H1 (cell line): ENCODE data around the gene GPRASP3. TPM values are rescaled to one million over a fixed set of nuclear protein-coding genes. Genes with fewer than 3 reads are reported as not detected.

Source experiments
- CBX5 ChIP-seq: fragments of 300-800, 300-1000 bp; sonication (generic); IDR thresholded peaks from 2 replicates; pipeline ENCODE4 v1.7.1; 2016; ENCODE audit warnings: antibody characterized with exemption, low read length, low read depth
- CBX8 ChIP-seq: fragments of 300-800, 300-1000 bp; sonication (generic); IDR thresholded peaks from 2 replicates; pipeline ENCODE4 v1.7.1; 2016; ENCODE audit warnings: low read depth, low read length, borderline replicate concordance
- EP300 ChIP-seq, 2 experiments: IDR thresholded peaks; 1 replicate in 1 of 2; 2 replicates in 1 of 2; pipeline ENCODE4 v1.6.1; 2011 to 2012; ENCODE audit warnings: low read depth in 2 of 2, low read length in 2 of 2, mild to moderate bottlenecking in 2 of 2, borderline replicate concordance in 1 of 2, inconsistent platforms in 1 of 2, moderate library complexity in 1 of 2
- JUN ChIP-seq: IDR thresholded peaks from 2 replicates; pipeline ENCODE4 v1.6.1; 2011; ENCODE audit warnings: low read depth, mild to moderate bottlenecking, improper control_type of control experiment, low read length
- POLR2AphosphoS5 ChIP-seq: IDR thresholded peaks from 2 replicates; pipeline ENCODE4 v1.6.1; 2011; ENCODE audit warnings: low read depth, low read length
- SP4 ChIP-seq: IDR thresholded peaks from 2 replicates; pipeline ENCODE4 v1.6.1; 2012; ENCODE audit warnings: low read length, inconsistent platforms
- polyA plus RNA-seq, 7 experiments: library from polyadenylated mRNA; depleted of rRNA in 3 of 7; stranded (reverse) in 5 of 7; unstranded in 2 of 7; fragments of >200 nt in 5 of 7; fragments of 200-250 nt in 2 of 7; gene quantifications; 1 replicate in 5 of 7; 2 replicates in 1 of 7; 4 replicates in 1 of 7; pipeline versions ENCODE4 v1.2.1 to v1.2.3, GENCODE V29; 2011 to 2013; ENCODE audit warnings: missing spikeins in 2 of 7, mixed read lengths in 2 of 7
- total RNA-seq: library from RNA; stranded (reverse); fragmentation: NEBNext Ultra II Directional; extraction: Animal tissue kit (Norgen Biotek cat#: 25700); gene quantifications from 2 replicates; pipeline ENCODE4 v1.2.1, GENCODE V29; 2021
- TF ChIP-seq, protein P1 (sequence below): fragments of 300-600 bp; sonication (generic); IDR thresholded peaks from 2 replicates; pipeline ENCODE4 v1.7.1; 2012; ENCODE audit warnings: low read length, moderate library complexity, mild to moderate bottlenecking, inconsistent platforms; ENCODE audit not compliant: insufficient replicate concordance
- TF ChIP-seq, protein P2 (sequence below): IDR thresholded peaks from 2 replicates; pipeline ENCODE4 v1.6.1; 2012; ENCODE audit warnings: inconsistent platforms

Gene GPRASP3
- total and polyA plus RNA-seq, 2 of the 8 experiments (the other 6 are each of a cell fraction or from before 2014, with no cell fraction given), result 7.0 to 19.8 TPM

DNA sequence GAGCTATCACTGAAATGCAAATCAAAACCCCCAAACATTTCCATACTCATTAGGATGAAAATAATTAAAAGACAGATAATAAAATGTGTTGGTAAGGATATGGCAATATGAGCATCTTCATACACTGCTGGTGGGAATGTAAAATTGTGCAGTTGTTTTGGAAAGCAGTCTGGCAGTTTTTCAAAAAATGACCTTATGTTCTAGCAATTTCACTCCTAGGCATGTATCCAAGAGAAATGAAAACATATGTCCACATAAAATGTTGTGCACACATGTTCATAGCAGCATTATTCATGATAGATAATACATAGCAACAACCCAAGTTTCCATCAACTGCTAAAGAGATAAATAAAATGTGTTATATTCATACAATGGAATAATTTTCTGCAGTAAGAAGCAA is 23.0 kb upstream of the GPRASP3 start (continued):
- TF ChIP-seq, protein P1, sequence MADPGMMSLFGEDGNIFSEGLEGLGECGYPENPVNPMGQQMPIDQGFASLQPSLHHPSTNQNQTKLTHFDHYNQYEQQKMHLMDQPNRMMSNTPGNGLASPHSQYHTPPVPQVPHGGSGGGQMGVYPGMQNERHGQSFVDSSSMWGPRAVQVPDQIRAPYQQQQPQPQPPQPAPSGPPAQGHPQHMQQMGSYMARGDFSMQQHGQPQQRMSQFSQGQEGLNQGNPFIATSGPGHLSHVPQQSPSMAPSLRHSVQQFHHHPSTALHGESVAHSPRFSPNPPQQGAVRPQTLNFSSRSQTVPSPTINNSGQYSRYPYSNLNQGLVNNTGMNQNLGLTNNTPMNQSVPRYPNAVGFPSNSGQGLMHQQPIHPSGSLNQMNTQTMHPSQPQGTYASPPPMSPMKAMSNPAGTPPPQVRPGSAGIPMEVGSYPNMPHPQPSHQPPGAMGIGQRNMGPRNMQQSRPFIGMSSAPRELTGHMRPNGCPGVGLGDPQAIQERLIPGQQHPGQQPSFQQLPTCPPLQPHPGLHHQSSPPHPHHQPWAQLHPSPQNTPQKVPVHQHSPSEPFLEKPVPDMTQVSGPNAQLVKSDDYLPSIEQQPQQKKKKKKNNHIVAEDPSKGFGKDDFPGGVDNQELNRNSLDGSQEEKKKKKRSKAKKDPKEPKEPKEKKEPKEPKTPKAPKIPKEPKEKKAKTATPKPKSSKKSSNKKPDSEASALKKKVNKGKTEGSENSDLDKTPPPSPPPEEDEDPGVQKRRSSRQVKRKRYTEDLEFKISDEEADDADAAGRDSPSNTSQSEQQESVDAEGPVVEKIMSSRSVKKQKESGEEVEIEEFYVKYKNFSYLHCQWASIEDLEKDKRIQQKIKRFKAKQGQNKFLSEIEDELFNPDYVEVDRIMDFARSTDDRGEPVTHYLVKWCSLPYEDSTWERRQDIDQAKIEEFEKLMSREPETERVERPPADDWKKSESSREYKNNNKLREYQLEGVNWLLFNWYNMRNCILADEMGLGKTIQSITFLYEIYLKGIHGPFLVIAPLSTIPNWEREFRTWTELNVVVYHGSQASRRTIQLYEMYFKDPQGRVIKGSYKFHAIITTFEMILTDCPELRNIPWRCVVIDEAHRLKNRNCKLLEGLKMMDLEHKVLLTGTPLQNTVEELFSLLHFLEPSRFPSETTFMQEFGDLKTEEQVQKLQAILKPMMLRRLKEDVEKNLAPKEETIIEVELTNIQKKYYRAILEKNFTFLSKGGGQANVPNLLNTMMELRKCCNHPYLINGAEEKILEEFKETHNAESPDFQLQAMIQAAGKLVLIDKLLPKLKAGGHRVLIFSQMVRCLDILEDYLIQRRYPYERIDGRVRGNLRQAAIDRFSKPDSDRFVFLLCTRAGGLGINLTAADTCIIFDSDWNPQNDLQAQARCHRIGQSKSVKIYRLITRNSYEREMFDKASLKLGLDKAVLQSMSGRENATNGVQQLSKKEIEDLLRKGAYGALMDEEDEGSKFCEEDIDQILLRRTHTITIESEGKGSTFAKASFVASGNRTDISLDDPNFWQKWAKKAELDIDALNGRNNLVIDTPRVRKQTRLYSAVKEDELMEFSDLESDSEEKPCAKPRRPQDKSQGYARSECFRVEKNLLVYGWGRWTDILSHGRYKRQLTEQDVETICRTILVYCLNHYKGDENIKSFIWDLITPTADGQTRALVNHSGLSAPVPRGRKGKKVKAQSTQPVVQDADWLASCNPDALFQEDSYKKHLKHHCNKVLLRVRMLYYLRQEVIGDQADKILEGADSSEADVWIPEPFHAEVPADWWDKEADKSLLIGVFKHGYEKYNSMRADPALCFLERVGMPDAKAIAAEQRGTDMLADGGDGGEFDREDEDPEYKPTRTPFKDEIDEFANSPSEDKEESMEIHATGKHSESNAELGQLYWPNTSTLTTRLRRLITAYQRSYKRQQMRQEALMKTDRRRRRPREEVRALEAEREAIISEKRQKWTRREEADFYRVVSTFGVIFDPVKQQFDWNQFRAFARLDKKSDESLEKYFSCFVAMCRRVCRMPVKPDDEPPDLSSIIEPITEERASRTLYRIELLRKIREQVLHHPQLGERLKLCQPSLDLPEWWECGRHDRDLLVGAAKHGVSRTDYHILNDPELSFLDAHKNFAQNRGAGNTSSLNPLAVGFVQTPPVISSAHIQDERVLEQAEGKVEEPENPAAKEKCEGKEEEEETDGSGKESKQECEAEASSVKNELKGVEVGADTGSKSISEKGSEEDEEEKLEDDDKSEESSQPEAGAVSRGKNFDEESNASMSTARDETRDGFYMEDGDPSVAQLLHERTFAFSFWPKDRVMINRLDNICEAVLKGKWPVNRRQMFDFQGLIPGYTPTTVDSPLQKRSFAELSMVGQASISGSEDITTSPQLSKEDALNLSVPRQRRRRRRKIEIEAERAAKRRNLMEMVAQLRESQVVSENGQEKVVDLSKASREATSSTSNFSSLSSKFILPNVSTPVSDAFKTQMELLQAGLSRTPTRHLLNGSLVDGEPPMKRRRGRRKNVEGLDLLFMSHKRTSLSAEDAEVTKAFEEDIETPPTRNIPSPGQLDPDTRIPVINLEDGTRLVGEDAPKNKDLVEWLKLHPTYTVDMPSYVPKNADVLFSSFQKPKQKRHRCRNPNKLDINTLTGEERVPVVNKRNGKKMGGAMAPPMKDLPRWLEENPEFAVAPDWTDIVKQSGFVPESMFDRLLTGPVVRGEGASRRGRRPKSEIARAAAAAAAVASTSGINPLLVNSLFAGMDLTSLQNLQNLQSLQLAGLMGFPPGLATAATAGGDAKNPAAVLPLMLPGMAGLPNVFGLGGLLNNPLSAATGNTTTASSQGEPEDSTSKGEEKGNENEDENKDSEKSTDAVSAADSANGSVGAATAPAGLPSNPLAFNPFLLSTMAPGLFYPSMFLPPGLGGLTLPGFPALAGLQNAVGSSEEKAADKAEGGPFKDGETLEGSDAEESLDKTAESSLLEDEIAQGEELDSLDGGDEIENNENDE, result no peak
- TF ChIP-seq EP300 (IDR thresholded peaks at IDR 0.05; ENCODE audit: borderline replicate concordance in 1 of 2, low read depth in 2 of 2, low read length in 2 of 2), result no peak
- no peak for TF ChIP-seq JUN
- TF ChIP-seq CBX5, result no peak
- no peak for TF ChIP-seq POLR2AphosphoS5
- TF ChIP-seq SP4, result no peak
- TF ChIP-seq CBX8, result no peak
- TF ChIP-seq, protein P2, sequence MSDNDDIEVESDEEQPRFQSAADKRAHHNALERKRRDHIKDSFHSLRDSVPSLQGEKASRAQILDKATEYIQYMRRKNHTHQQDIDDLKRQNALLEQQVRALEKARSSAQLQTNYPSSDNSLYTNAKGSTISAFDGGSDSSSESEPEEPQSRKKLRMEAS, result no peak
